SU-DHL-6 (cell line): ENCODE data around the gene PLXDC1.

Source experiments
- CTCF ChIP-seq: fragments of 200-600 bp; sonication (generic); IDR thresholded peaks from one replicate; pipeline ENCODE4 v1.5.1; 2017; ENCODE audit warnings: antibody characterized with exemption, mild to moderate bottlenecking, low read length, moderate library complexity; ENCODE audit not compliant: insufficient read depth, poor library complexity, severe bottlenecking
- EZH2phosphoT487 ChIP-seq: fragments of 200-600 bp; sonication (generic), shearing (Covaris generic); conservative IDR thresholded peaks from 2 replicates; pipeline ENCODE4 v1.6.1; 2018; ENCODE audit warnings: mild to moderate bottlenecking, antibody characterized with exemption, low read length, moderate library complexity, mixed read lengths

DNA sequence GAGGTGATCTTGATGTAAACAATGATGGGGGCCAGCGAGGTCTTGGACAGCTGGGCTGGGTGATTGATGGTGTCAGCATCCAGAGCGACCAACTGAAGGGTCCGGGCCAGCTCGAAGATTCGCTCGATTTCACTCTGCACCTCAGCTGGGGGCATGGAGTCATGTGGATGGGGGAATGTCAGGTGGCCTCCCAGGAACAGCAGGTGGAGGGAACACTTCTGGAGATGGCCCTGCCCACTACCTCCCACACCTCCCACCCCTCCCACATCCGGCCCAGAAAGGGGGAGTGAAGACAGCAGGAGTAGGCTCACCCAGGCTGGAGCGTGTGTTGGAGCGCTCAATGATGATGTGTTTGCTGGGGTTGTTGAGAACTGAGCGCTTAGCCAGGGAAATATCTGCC, 32.3 kb upstream of the PLXDC1 start:
- TF ChIP-seq CTCF: no peak
- TF ChIP-seq EZH2phosphoT487: no peak
